ENCODE data around the gene PAM16.

The PAM16 gene

DNA sequence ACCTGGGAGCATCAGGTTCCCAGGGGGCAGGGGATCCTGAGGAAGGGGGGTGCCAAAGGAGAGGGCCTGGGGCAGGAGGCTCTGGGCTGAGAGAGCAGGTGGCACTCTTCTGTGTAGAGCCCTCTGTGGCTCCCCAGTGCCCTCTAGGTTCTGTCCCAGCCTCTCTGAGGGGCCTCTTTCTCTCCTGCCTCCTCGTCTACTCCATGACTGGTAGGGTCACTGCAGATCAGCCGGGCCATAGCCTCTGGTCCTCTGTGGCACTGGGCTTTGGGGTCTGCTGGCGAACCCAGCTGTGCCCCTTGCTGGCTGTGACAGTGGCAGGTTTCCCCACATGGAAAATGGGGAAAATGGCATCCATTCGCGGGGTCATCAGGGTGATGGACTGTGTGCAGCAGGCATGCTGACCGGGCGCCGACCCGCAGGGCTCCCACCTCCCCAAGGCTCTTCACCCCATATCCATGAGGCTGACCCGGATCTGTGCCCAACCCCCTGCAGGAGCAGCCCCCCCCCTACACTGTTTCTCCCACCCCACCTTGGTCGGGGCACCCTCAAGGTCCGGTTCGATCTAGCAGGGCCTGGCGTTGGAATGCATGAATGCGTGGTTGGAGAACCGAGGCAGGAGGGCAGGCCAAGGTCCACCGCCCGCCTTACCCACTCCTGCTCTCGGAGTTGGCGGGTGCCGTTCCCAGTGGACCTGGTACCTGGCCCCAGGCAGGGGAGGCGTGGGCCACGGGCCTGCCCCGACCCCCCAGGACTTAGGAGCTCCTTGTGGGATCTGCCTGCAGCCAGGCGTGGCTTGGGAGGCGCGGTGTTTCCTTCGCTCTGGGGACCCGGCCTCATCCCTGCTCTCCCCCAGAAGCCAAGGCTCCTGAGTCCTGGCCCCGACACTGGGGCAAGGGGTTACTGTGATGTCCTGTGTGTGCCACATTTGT, 28.7 kb downstream of the PAM16 start:
- Histone ChIP-seq H3K9me3 (ENCODE audit: control extremely low read depth in 1 of 5, control insufficient read depth in 4 of 5, insufficient read depth in 2 of 5, low read depth in 1 of 5, low read length in 4 of 5) (no peaks in the 10 kb centered on the region), H3K36me3 (ENCODE audit: control insufficient read depth in 4 of 4, insufficient read depth in 4 of 4, low read length in 3 of 4) (no peaks in the 10 kb centered on the region), H3K27ac (ENCODE audit: insufficient read depth in 1 of 2, low read depth in 1 of 2, low read length in 2 of 2, poor library complexity in 1 of 2, severe bottlenecking in 2 of 2) (no peak overlapping the region), H3K4me3 (ENCODE audit: control insufficient read depth in 1 of 7, extremely low read depth in 1 of 7, insufficient read depth in 4 of 7, low read depth in 2 of 7, low read length in 6 of 7) (no peak overlapping the region), H3K4me1 (ENCODE audit: control extremely low read depth in 1 of 4, control insufficient read depth in 4 of 4, insufficient read depth in 4 of 4, low read length in 3 of 4) (peaks cover 0 to 5% (median 5%) of the 10 kb centered on the region in 4 experiments), H3K27me3 (replicated peaks in 2 of 5; ENCODE audit: control insufficient read depth in 4 of 5, insufficient read depth in 5 of 5, low read length in 4 of 5) (peaks cover 0 to 2% (median 0%) of the 10 kb centered on the region in 5 experiments)
- 94% methylated on average over 19 of the region's 30 CpGs for WGBS (ENCODE audit: insufficient coverage)
- ChIA-PET POLR2A (no interaction called here), CTCF (interaction anchor here (14.1 kb wide), 1 partner anchor 14 kb away, joined by 188 read pairs; no protein-coding TSS in a partner anchor)
- DNase-seq = no peak

DNA sequence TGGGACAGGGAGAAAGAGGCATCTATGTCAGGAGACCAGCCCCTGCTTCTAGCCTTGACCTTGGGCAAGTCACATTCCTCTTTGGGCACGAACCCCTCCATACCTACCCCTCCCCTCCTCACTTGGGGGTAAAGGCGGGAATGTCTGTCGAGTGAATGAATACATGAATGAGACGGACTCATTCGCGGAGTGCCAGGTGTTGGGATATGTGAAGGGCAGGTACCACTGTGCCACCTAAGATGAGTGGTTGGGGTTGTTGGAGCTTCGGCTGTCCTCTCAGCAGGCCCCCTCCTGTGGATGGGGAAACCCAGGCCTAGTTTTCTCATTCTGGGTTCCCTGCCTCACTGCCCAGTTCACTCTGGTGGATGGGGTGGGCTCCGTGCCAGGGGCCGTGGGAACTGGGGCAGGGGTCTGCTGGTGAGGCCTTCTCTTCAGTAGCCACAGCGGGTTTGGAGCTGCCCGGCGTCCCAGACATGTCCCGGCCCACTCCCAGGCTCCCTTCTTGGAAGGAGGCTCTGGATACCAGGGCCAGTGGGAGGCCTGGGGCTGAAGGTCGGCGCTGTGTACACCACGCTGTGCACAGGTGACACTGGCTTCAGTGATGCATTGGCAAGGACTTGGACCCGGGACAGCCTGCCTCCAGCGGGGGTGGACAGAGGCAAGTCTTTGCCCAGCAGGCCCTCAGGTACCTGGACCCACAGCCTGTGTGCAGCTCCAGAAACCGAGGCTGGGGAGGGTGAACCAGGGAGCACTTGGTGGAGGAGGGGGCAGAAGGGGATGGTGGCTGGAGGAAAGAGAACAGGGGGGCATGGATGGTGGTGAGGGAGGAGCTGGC, 29.6 kb downstream of the PAM16 start:
- peaks cover 0 to 10% (median 6%) of the 10 kb centered on the region in 5 experiments for H3K27me3 ChIP-seq (replicated peaks in 2 of 5; ENCODE audit: control insufficient read depth in 4 of 5, insufficient read depth in 5 of 5, low read length in 4 of 5)
- ChIA-PET POLR2A (no interaction called here), CTCF (interaction anchor here (4.3 to 14.1 kb wide), 2 partner anchors 11 to 13 kb away, joined by 20 to 188 read pairs; no protein-coding TSS in a partner anchor)
- H3K36me3 ChIP-seq (ENCODE audit: control insufficient read depth in 4 of 4, insufficient read depth in 4 of 4, low read length in 3 of 4) = no peaks in the 10 kb centered on the region
- H3K27ac ChIP-seq (ENCODE audit: insufficient read depth in 1 of 2, low read depth in 1 of 2, low read length in 2 of 2, poor library complexity in 1 of 2, severe bottlenecking in 2 of 2) = no peak overlapping the region
- 97% methylated on average over 15 of the region's 19 CpGs for WGBS (ENCODE audit: insufficient coverage)
- no peak for DNase-seq
- H3K4me3 ChIP-seq (ENCODE audit: control insufficient read depth in 1 of 7, extremely low read depth in 1 of 7, insufficient read depth in 4 of 7, low read depth in 2 of 7, low read length in 6 of 7) = no peak overlapping the region
- peaks cover 0 to 7% (median 3%) of the 10 kb centered on the region in 4 experiments for H3K4me1 ChIP-seq (ENCODE audit: control extremely low read depth in 1 of 4, control insufficient read depth in 4 of 4, insufficient read depth in 4 of 4, low read length in 3 of 4)
- no peaks in the 10 kb centered on the region for H3K9me3 ChIP-seq (ENCODE audit: control extremely low read depth in 1 of 5, control insufficient read depth in 4 of 5, insufficient read depth in 2 of 5, low read depth in 1 of 5, low read length in 4 of 5)

DNA sequence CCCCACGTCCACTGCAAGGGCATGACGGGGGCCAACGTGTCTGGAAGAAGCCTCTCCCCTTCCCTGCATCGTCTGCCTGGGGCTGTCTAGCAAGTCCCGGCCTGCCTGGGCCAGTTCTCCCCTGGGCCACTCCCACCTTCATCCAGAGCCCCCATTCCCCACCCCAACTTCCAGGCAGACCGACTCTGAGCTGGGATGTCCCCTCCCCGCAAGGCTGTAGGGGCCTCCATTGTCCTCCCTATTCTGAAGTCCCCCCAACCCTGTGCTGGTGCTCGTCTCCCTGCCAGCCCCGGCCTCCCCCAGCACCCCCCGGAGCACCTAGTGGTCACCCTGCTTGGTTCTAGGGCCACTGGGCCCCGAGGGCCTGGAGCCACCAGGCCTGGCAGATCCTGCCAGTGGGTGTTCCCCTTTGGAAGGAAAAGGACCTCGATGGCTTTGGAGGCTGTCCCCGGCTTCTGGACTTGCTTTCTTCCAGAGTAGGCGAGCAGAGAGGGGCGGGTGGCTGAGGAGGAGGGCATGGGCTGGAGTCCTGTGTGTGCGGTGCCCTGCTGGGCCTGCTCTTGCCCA, 30.5 kb downstream of the PAM16 start:
- Histone ChIP-seq H3K36me3 (ENCODE audit: control insufficient read depth in 4 of 4, insufficient read depth in 4 of 4, low read length in 3 of 4) (no peaks in the 10 kb centered on the region), H3K4me3 (ENCODE audit: control insufficient read depth in 1 of 7, extremely low read depth in 1 of 7, insufficient read depth in 4 of 7, low read depth in 2 of 7, low read length in 6 of 7) (no peak overlapping the region), H3K27me3 (replicated peaks in 2 of 5; ENCODE audit: control insufficient read depth in 4 of 5, insufficient read depth in 5 of 5, low read length in 4 of 5) (peaks cover 0 to 12% (median 7%) of the 10 kb centered on the region in 5 experiments), H3K4me1 (ENCODE audit: control extremely low read depth in 1 of 4, control insufficient read depth in 4 of 4, insufficient read depth in 4 of 4, low read length in 3 of 4) (peaks cover 0 to 10% (median 5%) of the 10 kb centered on the region in 4 experiments), H3K27ac (ENCODE audit: insufficient read depth in 1 of 2, low read depth in 1 of 2, low read length in 2 of 2, poor library complexity in 1 of 2, severe bottlenecking in 2 of 2) (no peak overlapping the region), H3K9me3 (ENCODE audit: control extremely low read depth in 1 of 5, control insufficient read depth in 4 of 5, insufficient read depth in 2 of 5, low read depth in 1 of 5, low read length in 4 of 5) (no peaks in the 10 kb centered on the region)
- WGBS (ENCODE audit: insufficient coverage) = 85% methylated on average over 9 of the region's 16 CpGs
- POLR2A ChIA-PET = no interaction called here
- CTCF ChIA-PET = interaction anchor here (3.2 to 4.3 kb wide), 2 partner anchors 10 to 11 kb away, joined by 13 to 20 read pairs; no protein-coding TSS in a partner anchor
- no peak for DNase-seq

DNA sequence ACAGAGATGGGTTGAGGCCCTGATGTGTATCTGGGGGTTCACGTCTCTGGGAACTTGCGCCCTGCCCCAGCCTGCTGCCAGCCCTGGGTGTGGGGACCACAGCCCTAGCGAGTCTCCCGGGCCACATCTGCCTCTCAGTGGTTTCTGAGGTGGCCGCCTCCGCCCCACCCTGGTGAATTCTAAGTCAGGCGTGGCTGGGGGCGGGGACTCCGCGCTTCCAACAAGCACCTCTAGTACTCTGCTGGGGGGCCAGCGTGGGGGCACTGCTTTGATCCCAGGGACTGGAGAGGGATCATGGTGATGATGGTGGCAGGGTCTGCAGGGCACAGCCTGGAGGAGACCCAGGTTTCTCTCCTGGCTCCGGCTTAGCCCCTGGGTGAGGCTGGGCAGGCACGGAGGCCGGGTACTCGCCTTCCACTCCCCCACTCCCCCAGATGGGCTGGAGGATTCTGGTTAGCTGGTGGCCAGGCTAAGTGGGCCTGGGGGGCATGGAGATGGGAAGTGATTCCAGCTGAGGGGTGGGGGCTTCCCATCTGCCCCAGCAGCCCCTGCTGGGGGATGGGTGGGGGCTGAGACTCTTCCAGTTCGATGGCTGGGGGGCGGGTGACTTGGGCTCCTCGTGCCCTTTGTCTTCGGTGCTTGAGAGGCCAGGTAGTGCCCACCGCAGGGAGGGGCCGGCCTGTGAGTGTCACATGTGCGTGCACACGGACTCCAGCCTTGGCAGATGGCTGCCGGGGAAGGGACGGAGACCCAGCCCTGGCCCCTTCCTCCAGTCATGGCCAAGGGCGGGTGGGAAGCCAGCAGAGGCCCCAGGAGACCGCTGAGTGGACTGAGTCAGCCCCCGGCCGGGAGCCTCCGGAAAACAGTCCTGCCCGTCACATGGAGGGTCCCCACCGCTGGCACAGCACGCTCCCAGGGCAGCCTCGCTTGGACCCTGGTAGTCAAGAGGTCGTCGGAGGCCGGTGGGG, 31.4 kb downstream of the PAM16 start:
- 85% methylated on average over 34 of the region's 37 CpGs for WGBS (ENCODE audit: insufficient coverage)
- Histone ChIP-seq H3K36me3 (ENCODE audit: control insufficient read depth in 4 of 4, insufficient read depth in 4 of 4, low read length in 3 of 4) (no peaks in the 10 kb centered on the region), H3K9me3 (ENCODE audit: control extremely low read depth in 1 of 5, control insufficient read depth in 4 of 5, insufficient read depth in 2 of 5, low read depth in 1 of 5, low read length in 4 of 5) (no peaks in the 10 kb centered on the region), H3K27ac (ENCODE audit: insufficient read depth in 1 of 2, low read depth in 1 of 2, low read length in 2 of 2, poor library complexity in 1 of 2, severe bottlenecking in 2 of 2) (no peak overlapping the region), H3K4me1 (ENCODE audit: control extremely low read depth in 1 of 4, control insufficient read depth in 4 of 4, insufficient read depth in 4 of 4, low read length in 3 of 4) (peaks cover 0 to 16% (median 12%) of the 10 kb centered on the region in 4 experiments), H3K27me3 (replicated peaks in 2 of 5; ENCODE audit: control insufficient read depth in 4 of 5, insufficient read depth in 5 of 5, low read length in 4 of 5) (peaks cover 0 to 19% (median 9%) of the 10 kb centered on the region in 5 experiments), H3K4me3 (ENCODE audit: control insufficient read depth in 1 of 7, extremely low read depth in 1 of 7, insufficient read depth in 4 of 7, low read depth in 2 of 7, low read length in 6 of 7) (no peak overlapping the region)
- ChIA-PET POLR2A (no interaction called here), CTCF (interaction anchor here (1.9 to 4.3 kb wide), 3 partner anchors 9 to 90 kb away, joined by 4 to 20 read pairs (median 13); no protein-coding TSS in a partner anchor)
- DNase-seq = peak in 2 of 3 donors; percentile 34 to 56

DNA sequence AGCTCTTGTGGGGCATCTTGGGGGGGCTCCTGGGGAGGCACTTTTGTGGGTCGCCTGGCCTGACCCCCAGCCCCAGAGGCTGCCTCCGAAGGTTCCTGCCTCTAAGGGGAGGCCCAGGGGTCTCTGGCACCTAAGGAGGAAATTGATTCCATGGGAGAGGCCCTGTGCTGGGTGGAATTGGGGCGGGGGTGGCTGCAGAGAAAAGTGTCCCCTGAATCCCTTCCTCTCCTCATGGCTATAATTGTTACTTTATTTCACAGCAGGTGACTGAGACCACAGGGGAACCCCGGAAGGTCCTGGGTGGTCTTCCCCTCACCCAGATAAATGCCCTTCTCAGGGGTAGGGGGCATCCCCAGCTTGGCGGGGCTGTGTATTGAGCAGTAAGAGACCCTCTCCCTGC, 32.2 kb downstream of the PAM16 start:
- H3K9me3 ChIP-seq (ENCODE audit: control extremely low read depth in 1 of 5, control insufficient read depth in 4 of 5, insufficient read depth in 2 of 5, low read depth in 1 of 5, low read length in 4 of 5) = no peaks in the 10 kb centered on the region
- no peak overlapping the region for H3K27ac ChIP-seq (ENCODE audit: insufficient read depth in 1 of 2, low read depth in 1 of 2, low read length in 2 of 2, poor library complexity in 1 of 2, severe bottlenecking in 2 of 2)
- H3K4me1 ChIP-seq (ENCODE audit: control extremely low read depth in 1 of 4, control insufficient read depth in 4 of 4, insufficient read depth in 4 of 4, low read length in 3 of 4) = peaks cover 0 to 16% (median 13%) of the 10 kb centered on the region in 4 experiments
- peaks cover 0 to 27% (median 17%) of the 10 kb centered on the region in 5 experiments for H3K27me3 ChIP-seq (replicated peaks in 2 of 5; ENCODE audit: control insufficient read depth in 4 of 5, insufficient read depth in 5 of 5, low read length in 4 of 5)
- no peak overlapping the region for H3K4me3 ChIP-seq (ENCODE audit: control insufficient read depth in 1 of 7, extremely low read depth in 1 of 7, insufficient read depth in 4 of 7, low read depth in 2 of 7, low read length in 6 of 7)
- no peak for DNase-seq
- no peaks in the 10 kb centered on the region for H3K36me3 ChIP-seq (ENCODE audit: control insufficient read depth in 4 of 4, insufficient read depth in 4 of 4, low read length in 3 of 4)
- ChIA-PET POLR2A (no interaction called here), CTCF (interaction anchor here (1.0 to 4.3 kb wide), 6 partner anchors 8 to 91 kb away, joined by 3 to 20 read pairs (median 5); no protein-coding TSS in a partner anchor)
- 100% methylated on average over 3 of the region's 5 CpGs for WGBS (ENCODE audit: insufficient coverage)

DNA sequence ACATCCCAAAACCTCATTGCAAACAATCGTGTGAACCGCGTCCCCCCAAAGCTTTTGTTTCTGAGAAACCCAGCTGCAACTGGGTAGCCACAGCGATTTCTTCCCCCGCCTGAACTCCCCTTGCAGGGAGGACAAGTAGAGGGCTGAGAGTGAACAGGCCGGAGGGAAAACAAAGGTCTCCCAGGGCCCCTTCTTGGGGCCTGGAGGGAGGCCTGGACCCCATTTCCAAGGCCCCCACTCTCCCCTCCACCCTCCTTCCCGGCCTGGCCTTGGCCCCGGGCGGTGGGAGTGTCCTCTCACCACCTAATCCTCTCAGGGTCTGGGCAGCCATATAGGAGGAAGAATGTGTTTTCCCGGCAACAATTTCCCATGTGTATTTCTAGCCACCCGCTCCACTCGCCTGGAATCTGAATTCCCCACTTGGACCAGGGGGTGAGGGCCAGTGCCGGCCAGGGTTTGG, 32.6 kb downstream of the PAM16 start:
- POLR2A ChIA-PET = no interaction called here
- no peak for DNase-seq
- CTCF ChIA-PET = interaction anchor here (1.0 to 4.3 kb wide), 7 partner anchors 8 to 91 kb away, joined by 3 to 20 read pairs (median 5); no protein-coding TSS in a partner anchor
- no peaks in the 10 kb centered on the region for H3K9me3 ChIP-seq (ENCODE audit: control extremely low read depth in 1 of 5, control insufficient read depth in 4 of 5, insufficient read depth in 2 of 5, low read depth in 1 of 5, low read length in 4 of 5)
- H3K27ac ChIP-seq (ENCODE audit: insufficient read depth in 1 of 2, low read depth in 1 of 2, low read length in 2 of 2, poor library complexity in 1 of 2, severe bottlenecking in 2 of 2) = no peak overlapping the region
- no peaks in the 10 kb centered on the region for H3K36me3 ChIP-seq (ENCODE audit: control insufficient read depth in 4 of 4, insufficient read depth in 4 of 4, low read length in 3 of 4)
- H3K27me3 ChIP-seq (replicated peaks in 2 of 5; ENCODE audit: control insufficient read depth in 4 of 5, insufficient read depth in 5 of 5, low read length in 4 of 5) = peaks cover 0 to 31% (median 17%) of the 10 kb centered on the region in 5 experiments
- no peak overlapping the region for H3K4me3 ChIP-seq (ENCODE audit: control insufficient read depth in 1 of 7, extremely low read depth in 1 of 7, insufficient read depth in 4 of 7, low read depth in 2 of 7, low read length in 6 of 7)
- H3K4me1 ChIP-seq (ENCODE audit: control extremely low read depth in 1 of 4, control insufficient read depth in 4 of 4, insufficient read depth in 4 of 4, low read length in 3 of 4) = peaks cover 0 to 17% (median 16%) of the 10 kb centered on the region in 4 experiments
- WGBS (ENCODE audit: insufficient coverage) = 96% methylated on average over 8 of the region's 13 CpGs
